Measurements from ENCODE around the gene SRPK1.
"Not testable (repeated sequence)": the region's sequence is repeated elsewhere in the genome, so short reads cannot be mapped to it uniquely, and the experiment has no call there.

The SRPK1 gene

DNA sequence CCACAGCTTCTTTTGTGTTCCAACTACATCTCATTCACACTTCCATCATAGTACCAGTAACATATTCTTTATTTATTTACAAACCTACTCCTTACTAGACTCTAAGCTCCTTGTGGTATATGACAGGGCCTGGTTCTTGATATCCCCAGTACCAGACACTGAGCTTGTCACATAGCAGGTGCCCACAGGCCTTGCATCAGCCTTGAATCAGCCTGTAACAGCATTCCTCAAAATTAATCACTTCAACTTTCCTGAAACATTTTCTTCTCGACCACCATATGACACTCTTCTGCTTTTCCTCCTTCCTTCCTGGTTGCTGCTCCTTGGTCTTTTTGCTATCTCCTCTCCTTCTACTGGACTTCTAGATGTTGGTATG lies 24.7 kb upstream of the SRPK1 start:
- no peaks in the 10 kb centered on the region for H3K4me1 ChIP-seq (ENCODE audit: control insufficient read depth in 2 of 2, insufficient read depth in 1 of 2, low read depth in 1 of 2, low read length in 2 of 2)
- H3K4ac ChIP-seq (ENCODE audit: low read length), result no peak overlapping the region
- no peak overlapping the region for H2BK120ac ChIP-seq (ENCODE audit: low read depth, low read length)
- H2BK15ac ChIP-seq (ENCODE audit: low read length), result no peak overlapping the region
- no CpG with 5 or more reads among the region's 1 CpG for WGBS, 2 donors (ENCODE audit: extremely low coverage in 2 of 2, insufficient read length in 2 of 2, insufficient replicate concordance in 1 of 2)
- no peak for DNase-seq (ENCODE audit: low spot score)
- no peak overlapping the region for H3K23ac ChIP-seq (ENCODE audit: low read depth, low read length, poor library complexity)
- H2BK5ac ChIP-seq (ENCODE audit: low read length), result no peak overlapping the region
- no peaks in the 10 kb centered on the region for H3K27me3 ChIP-seq (ENCODE audit: control insufficient read depth in 3 of 3, insufficient read depth in 3 of 3, low read depth in 1 of 3, low read length in 3 of 3)
- no peak overlapping the region for H3K4me3 ChIP-seq (ENCODE audit: low read length in 2 of 2)
- no peak overlapping the region for H3K4me2 ChIP-seq (ENCODE audit: insufficient read depth, low read length, poor library complexity, severe bottlenecking)
- no peak overlapping the region for H3K14ac ChIP-seq (ENCODE audit: low read length)
- no peak overlapping the region for H4K8ac ChIP-seq (ENCODE audit: low read depth, low read length)
- H3K79me1 ChIP-seq (ENCODE audit: low read depth, low read length), result no peaks in the 10 kb centered on the region
- H3K9ac ChIP-seq (ENCODE audit: low read depth, low read length, poor library complexity), result no peak overlapping the region
- no peak overlapping the region for H4K91ac ChIP-seq (ENCODE audit: low read depth, low read length, poor library complexity)
- no peak overlapping the region for H2AK5ac ChIP-seq (ENCODE audit: low read depth, low read length)
- H3K9me3 ChIP-seq (replicated peaks in 1 of 2; ENCODE audit: control insufficient read depth in 2 of 2, insufficient read depth in 1 of 2, low read depth in 1 of 2, low read length in 2 of 2), result no peaks in the 10 kb centered on the region
- H2AFZ ChIP-seq (ENCODE audit: low read length), result no peak overlapping the region
- no peak overlapping the region for H3K18ac ChIP-seq (ENCODE audit: low read length)
- no peak overlapping the region for H2BK12ac ChIP-seq (ENCODE audit: low read length)
- no peaks in the 10 kb centered on the region for H3K36me3 ChIP-seq (replicated peaks in 1 of 2; ENCODE audit: control insufficient read depth in 2 of 2, insufficient read depth in 2 of 2, low read length in 2 of 2)
- no peak overlapping the region for H3K27ac ChIP-seq (replicated peaks; ENCODE audit: low read length)

- Histone ChIP-seq H2BK15ac (ENCODE audit: low read length) (no peak overlapping the region), H3K4ac (ENCODE audit: low read length) (no peak overlapping the region), H3K27ac (replicated peaks; ENCODE audit: low read length) (no peak overlapping the region), H4K91ac (ENCODE audit: low read depth, low read length, poor library complexity) (no peak overlapping the region), H3K9me3 (replicated peaks in 1 of 2; ENCODE audit: control insufficient read depth in 2 of 2, insufficient read depth in 1 of 2, low read depth in 1 of 2, low read length in 2 of 2) (no peaks in the 10 kb centered on the region), H2BK12ac (ENCODE audit: low read length) (no peak overlapping the region), H2BK5ac (ENCODE audit: low read length) (no peak overlapping the region), H3K18ac (ENCODE audit: low read length) (no peak overlapping the region), H3K9ac (ENCODE audit: low read depth, low read length, poor library complexity) (no peak overlapping the region), H3K27me3 (ENCODE audit: control insufficient read depth in 3 of 3, insufficient read depth in 3 of 3, low read depth in 1 of 3, low read length in 3 of 3) (no peaks in the 10 kb centered on the region), H3K36me3 (replicated peaks in 1 of 2; ENCODE audit: control insufficient read depth in 2 of 2, insufficient read depth in 2 of 2, low read length in 2 of 2) (no peaks in the 10 kb centered on the region), H2BK120ac (ENCODE audit: low read depth, low read length) (no peak overlapping the region), H3K4me3 (ENCODE audit: low read length in 2 of 2) (no peak overlapping the region), H3K4me1 (ENCODE audit: control insufficient read depth in 2 of 2, insufficient read depth in 1 of 2, low read depth in 1 of 2, low read length in 2 of 2) (no peaks in the 10 kb centered on the region), H3K23ac (ENCODE audit: low read depth, low read length, poor library complexity) (no peak overlapping the region), H4K8ac (ENCODE audit: low read depth, low read length) (no peak overlapping the region), H3K79me1 (ENCODE audit: low read depth, low read length) (no peaks in the 10 kb centered on the region), H3K14ac (ENCODE audit: low read length) (no peak overlapping the region), H2AK5ac (ENCODE audit: low read depth, low read length) (no peak overlapping the region), H3K4me2 (ENCODE audit: insufficient read depth, low read length, poor library complexity, severe bottlenecking) (no peak overlapping the region), H2AFZ (ENCODE audit: low read length) (no peak overlapping the region)
- no CpG with 5 or more reads among the region's 1 CpG for WGBS, 2 donors (ENCODE audit: extremely low coverage in 2 of 2, insufficient read length in 2 of 2, insufficient replicate concordance in 1 of 2)
- DNase-seq (ENCODE audit: low spot score), result no peak
Measured at GRCh38 chr6:35943390-35943789, 22.5 kb upstream of the SRPK1 start.

- Histone ChIP-seq H3K4ac (ENCODE audit: low read length) (no peak overlapping the region), H4K8ac (ENCODE audit: low read depth, low read length) (no peak overlapping the region), H3K14ac (ENCODE audit: low read length) (no peak overlapping the region), H3K18ac (ENCODE audit: low read length) (no peak overlapping the region), H3K79me1 (ENCODE audit: low read depth, low read length) (no peaks in the 10 kb centered on the region), H4K91ac (ENCODE audit: low read depth, low read length, poor library complexity) (no peak overlapping the region), H2AFZ (ENCODE audit: low read length) (no peak overlapping the region), H2AK5ac (ENCODE audit: low read depth, low read length) (no peak overlapping the region), H3K23ac (ENCODE audit: low read depth, low read length, poor library complexity) (no peak overlapping the region), H3K27ac (replicated peaks; ENCODE audit: low read length) (no peak overlapping the region), H3K4me2 (ENCODE audit: insufficient read depth, low read length, poor library complexity, severe bottlenecking) (no peak overlapping the region), H2BK12ac (ENCODE audit: low read length) (no peak overlapping the region), H3K4me3 (ENCODE audit: low read length in 2 of 2) (no peak overlapping the region), H2BK5ac (ENCODE audit: low read length) (no peak overlapping the region), H2BK120ac (ENCODE audit: low read depth, low read length) (no peak overlapping the region), H2BK15ac (ENCODE audit: low read length) (no peak overlapping the region), H3K27me3 (ENCODE audit: control insufficient read depth in 3 of 3, insufficient read depth in 3 of 3, low read depth in 1 of 3, low read length in 3 of 3) (no peaks in the 10 kb centered on the region), H3K4me1 (ENCODE audit: control insufficient read depth in 2 of 2, insufficient read depth in 1 of 2, low read depth in 1 of 2, low read length in 2 of 2) (no peaks in the 10 kb centered on the region), H3K9me3 (replicated peaks in 1 of 2; ENCODE audit: control insufficient read depth in 2 of 2, insufficient read depth in 1 of 2, low read depth in 1 of 2, low read length in 2 of 2) (no peaks in the 10 kb centered on the region), H3K9ac (ENCODE audit: low read depth, low read length, poor library complexity) (no peak overlapping the region), H3K36me3 (replicated peaks in 1 of 2; ENCODE audit: control insufficient read depth in 2 of 2, insufficient read depth in 2 of 2, low read length in 2 of 2) (no peaks in the 10 kb centered on the region)
- no peak for DNase-seq (ENCODE audit: low spot score)
Measured at GRCh38 chr6:35942355-35942754, 21.5 kb upstream of the SRPK1 start.

- not testable (repeated sequence) for H3K4me2 ChIP-seq (ENCODE audit: insufficient read depth, low read length, poor library complexity, severe bottlenecking); H3K14ac ChIP-seq (ENCODE audit: low read length); H2BK15ac ChIP-seq (ENCODE audit: low read length); H3K4me1 ChIP-seq (ENCODE audit: control insufficient read depth in 2 of 2, insufficient read depth in 1 of 2, low read depth in 1 of 2, low read length in 2 of 2); H3K79me1 ChIP-seq (ENCODE audit: low read depth, low read length); H4K91ac ChIP-seq (ENCODE audit: low read depth, low read length, poor library complexity); H3K27me3 ChIP-seq (ENCODE audit: control insufficient read depth in 3 of 3, insufficient read depth in 3 of 3, low read depth in 1 of 3, low read length in 3 of 3); H3K9ac ChIP-seq (ENCODE audit: low read depth, low read length, poor library complexity); H4K8ac ChIP-seq (ENCODE audit: low read depth, low read length); H3K23ac ChIP-seq (ENCODE audit: low read depth, low read length, poor library complexity); H2AK5ac ChIP-seq (ENCODE audit: low read depth, low read length); H2BK12ac ChIP-seq (ENCODE audit: low read length); H3K36me3 ChIP-seq (replicated peaks in 1 of 2; ENCODE audit: control insufficient read depth in 2 of 2, insufficient read depth in 2 of 2, low read length in 2 of 2); H2BK5ac ChIP-seq (ENCODE audit: low read length); H2AFZ ChIP-seq (ENCODE audit: low read length); H3K18ac ChIP-seq (ENCODE audit: low read length); H2BK120ac ChIP-seq (ENCODE audit: low read depth, low read length); H3K9me3 ChIP-seq (replicated peaks in 1 of 2; ENCODE audit: control insufficient read depth in 2 of 2, insufficient read depth in 1 of 2, low read depth in 1 of 2, low read length in 2 of 2); DNase-seq (ENCODE audit: low spot score); H3K4me3 ChIP-seq (ENCODE audit: low read length in 2 of 2); H3K4ac ChIP-seq (ENCODE audit: low read length); H3K27ac ChIP-seq (replicated peaks; ENCODE audit: low read length)
- WGBS, 2 donors (ENCODE audit: extremely low coverage in 2 of 2, insufficient read length in 2 of 2, insufficient replicate concordance in 1 of 2), result no CpG with 5 or more reads among the region's 7 CpGs
Measured at GRCh38 chr6:35941170-35941569, 20.3 kb upstream of the SRPK1 start.

All from neuronal stem cell (in vitro differentiated cells).